OCI-M1 (cell line): ENCODE results near the gene ANXA10.
"Not testable (repeated sequence)": the region's sequence is repeated elsewhere in the genome, so short reads cannot be mapped to it uniquely, and the experiment has no call there.

Experiments used
- DNase-seq: peaks from one replicate; lab custom pipeline; 2025; lab: John Stamatoyannopoulos, UW

The ANXA10 gene

DNA sequence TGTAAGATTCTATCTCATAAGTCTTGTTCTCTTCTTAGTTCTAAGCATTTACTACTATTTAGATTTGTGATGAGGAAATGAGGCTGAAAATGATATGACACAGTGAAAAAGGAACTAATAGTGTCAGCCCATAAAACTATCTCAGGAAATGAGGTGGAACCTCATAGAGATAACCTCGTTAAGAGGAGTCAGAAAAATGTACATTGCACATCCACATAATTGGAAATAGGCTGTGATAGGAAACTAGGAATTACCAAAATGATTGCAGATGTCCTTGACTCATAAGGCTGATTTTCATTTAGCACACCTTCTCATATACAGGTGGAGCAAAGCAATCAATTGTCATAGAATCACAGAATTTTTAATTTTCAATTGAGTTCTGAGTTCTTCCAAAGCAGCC is 26.8 kb downstream of the ANXA10 start:
- DNase-seq = no peak

GRCh38 chr4:168119890-168120289 is 27.6 kb downstream of the ANXA10 start:
- no peak for DNase-seq

DNA sequence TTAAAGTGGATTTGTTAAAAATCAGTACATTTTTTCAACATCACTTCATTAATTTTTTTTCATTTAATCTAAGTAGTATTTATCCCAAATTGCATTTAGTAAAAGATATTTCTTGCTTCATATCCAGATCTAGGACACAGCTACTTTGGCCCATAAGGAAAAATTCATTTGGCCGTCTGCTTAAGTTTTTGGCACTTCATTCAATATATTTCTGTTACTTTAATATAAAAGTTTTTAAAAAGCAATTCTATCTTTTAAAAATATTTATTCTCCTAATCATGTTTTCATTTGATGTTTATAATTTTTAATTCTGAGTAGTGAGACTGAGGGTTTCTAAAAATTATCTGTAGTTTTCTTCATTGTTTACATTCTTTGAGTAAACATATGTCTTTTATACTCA is 28.5 kb downstream of the ANXA10 start:
- DNase-seq = no peak

GRCh38 chr4:168124008-168124641 is 31.8 kb downstream of the ANXA10 start:
- no peak for DNase-seq

- DNase-seq = no peak
These were observed 34.6 kb downstream of the ANXA10 start for GRCh38 chr4:168126952-168127351.

DNA sequence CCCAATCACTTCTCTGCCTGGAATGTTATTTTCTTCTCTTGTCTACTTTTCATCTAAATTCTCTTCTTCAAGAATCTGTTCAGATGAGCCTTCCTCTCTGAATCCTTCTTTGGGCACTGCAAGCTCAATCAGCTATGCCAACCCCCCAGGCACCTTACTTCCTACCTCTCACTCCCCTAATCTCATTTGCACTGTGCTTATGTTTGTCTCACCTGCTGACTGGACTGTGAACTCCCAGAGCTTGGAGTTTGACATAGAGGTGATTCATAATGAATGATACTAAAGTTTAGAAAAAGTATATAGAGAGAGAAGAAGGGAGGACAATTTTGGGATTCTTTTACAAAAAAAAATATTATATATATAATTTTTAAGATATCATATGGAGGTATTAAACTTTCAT is 36.3 kb downstream of the ANXA10 start:
- no peak for DNase-seq

DNA sequence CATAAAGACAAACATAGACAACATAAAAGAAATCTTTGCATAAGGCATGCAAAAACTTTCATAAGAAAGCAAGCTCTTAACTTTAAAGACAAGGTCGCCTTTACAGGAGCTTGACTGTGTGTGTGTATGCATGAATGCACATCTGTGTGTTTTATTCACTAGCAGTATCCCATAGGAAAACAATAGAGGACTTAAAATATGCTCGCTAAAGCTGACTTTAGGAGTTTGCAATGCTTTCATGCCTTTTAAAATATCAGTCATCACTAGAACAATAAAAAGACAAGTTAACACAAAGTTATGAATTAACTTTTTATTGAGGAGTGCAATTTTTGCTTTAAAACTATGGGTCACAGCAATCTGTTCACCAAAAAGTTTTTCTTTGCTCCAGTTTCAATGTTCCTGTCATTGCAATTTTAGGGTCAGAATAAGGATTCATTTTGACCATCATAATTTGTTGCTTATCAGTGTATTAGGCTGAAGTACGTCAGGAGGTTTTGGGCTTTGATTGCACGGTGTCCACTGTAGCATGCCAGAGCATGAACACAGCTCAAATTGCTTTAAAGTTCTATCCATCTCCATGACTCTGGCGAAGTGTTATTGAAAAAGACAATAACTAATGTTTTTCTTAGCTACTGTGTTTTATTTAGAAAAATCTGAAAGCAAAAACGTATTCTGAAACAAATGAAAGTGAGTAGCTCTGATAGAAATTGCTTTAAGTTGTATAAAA is 36.9 kb downstream of the ANXA10 start:
- DNase-seq = no peak

- no peak for DNase-seq
These were observed 37.5 kb downstream of the ANXA10 start for GRCh38 chr4:168129802-168130201.

- DNase-seq = no peak
These were observed 38.9 kb downstream of the ANXA10 start for GRCh38 chr4:168131196-168131595.

DNA sequence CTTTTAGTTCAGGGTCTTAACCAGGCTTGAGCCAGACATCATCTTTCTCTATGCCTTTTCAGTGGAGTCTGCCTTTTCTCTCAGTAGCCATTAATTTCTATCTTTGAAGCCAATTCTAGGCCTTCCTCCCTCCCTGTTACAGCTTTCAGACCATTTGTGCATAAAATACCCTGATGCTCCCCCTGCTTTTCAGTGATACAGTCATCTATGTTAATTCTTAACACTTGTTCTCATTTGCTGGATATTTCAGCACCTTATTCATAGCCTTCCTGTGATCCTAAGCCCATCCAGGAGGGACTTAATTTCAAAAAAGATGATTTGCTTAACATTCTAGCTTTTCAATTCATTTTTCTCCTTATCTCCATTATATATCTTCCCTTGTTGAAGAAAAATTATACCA is 42.3 kb downstream of the ANXA10 start:
- DNase-seq = no peak

GRCh38 chr4:168135860-168136259 is 43.5 kb downstream of the ANXA10 start:
- not testable (repeated sequence) for DNase-seq

DNA sequence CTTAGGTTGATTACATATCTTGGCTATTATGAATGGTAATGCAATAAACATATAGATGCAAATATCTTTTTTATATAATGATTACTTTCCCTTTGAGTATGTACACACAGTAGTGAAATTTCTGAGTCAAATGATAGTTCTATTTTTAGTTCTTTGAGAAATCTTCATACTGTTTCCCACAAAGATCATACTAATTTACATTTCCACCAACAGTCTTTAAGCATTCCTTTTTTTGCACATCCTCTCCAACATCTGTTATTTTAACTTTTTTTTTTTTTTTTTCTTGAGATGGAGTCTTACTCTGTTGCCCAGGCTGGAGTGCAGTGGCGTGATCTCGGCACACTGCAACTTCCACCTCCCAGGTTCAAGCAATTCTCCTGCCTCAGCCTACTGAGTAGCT is 45.4 kb downstream of the ANXA10 start:
- DNase-seq = not testable (repeated sequence)

DNA sequence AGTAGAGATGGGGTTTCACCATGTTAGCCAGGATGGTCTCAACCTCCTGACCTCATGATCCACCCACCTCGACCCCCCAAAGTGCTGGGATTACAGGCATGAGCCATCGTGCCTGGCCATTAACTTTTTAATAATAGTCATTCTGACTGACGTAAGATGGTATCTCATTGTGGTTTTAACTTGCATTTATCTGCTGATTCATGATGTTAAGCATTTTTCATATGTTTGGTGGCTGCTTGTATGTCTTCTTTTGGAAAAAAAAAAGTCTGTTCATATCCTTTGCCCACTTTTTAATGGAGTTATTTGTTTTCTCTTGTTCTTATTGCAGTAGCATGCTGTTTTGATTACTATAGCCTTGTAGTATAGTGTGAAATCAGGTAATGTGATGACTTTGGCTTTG is 45.8 kb downstream of the ANXA10 start:
- DNase-seq = no peak

DNA sequence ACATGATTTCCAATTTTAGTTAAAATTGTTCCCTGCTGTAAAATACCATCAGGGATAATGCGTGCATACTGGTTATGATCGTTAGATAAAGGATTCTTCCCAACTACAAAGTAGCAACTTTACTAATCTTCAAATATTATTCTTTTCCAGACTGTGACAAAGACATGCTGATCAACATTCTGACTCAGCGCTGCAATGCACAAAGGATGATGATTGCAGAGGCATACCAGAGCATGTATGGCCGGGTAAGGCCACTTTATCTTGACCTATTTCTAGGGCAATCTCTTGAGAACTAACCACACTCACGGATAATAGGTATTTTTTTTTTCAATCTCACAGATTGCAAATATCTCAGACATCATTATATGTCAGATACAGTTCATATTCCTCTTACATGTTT is 47.0 kb downstream of the ANXA10 start:
- no peak for DNase-seq

DNA sequence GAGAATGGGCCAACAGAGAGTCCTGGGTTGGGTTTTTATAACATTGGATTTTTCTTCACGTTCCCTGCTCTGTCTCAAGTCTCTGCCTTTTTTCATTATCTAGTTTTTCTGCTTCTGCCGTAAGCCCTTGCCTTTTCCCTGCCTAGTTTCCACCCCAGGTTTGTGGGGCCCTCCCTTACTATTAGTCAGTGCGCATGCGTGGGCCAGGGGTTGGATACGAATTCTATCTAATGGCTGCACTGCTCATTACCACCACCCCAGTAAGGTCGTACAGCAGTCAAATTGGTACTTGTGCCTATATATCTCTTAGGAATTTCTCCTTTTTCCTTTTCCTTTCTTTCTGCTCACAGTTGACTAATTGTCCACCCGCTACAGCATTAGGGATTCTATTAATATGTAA is 49.4 kb downstream of the ANXA10 start:
- DNase-seq = no peak

DNA sequence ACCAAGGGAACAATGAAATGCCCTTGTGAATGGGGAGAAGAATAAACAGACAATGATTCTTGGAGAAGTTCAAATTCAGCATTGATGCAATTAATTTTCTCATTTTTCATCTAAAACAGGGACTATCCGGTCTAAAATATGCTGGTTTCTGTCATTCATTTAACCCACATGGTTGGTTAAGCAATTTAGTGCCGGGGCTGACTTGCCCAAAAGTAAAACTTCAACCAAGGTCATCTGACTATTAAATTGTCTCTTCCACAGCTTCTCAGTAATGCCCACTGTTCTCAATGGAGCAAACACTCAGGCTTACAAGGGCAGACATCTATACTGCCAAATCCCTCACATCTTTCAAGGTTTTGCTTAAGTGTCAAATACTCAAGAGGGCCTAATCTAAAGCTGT is 51.3 kb downstream of the ANXA10 start:
- no peak for DNase-seq

GRCh38 chr4:168150420-168151050 is 58.2 kb downstream of the ANXA10 start:
- peak; percentile 49 for DNase-seq

GRCh38 chr4:168151327-168151726 is 59.0 kb downstream of the ANXA10 start:
- no peak for DNase-seq

- DNase-seq = peak; percentile 26
These were observed 60.6 kb downstream of the ANXA10 start for GRCh38 chr4:168152837-168153500.

DNA sequence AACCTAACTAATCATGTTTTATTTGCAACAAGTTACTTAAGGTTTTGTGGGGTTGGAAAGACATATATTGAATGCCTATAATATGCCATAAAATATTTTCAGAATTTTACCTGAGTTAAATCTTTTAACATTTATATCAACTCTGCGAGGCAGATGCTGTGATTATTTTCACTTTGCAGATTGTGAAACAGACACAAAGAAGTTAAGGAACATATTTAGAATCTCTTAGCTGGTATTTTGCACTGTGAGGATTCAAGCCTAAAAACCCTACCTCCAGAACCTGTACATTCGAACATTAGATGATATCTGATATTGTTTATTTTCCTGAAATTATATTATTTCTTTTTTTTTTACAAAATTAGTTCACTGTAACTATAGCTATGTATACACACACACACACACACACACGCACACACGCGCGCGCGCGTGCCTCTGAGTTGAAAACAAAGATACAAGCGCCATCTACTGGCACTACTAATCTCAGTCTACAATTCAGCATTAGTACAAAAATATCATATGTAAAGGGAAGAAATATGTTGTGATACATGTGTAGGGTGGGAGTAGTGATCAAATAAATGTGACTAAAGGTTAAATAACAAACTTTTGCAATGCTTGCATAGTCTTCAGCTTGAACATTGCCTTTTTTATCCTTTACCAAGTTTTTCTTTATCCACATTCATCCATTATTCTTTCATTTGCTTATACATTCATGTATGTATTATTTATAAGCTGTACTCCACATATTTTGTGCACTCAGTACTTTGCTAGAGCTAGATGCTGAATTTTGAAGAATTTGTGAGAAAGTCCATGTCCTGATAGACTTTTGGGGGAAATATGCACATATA is 61.5 kb downstream of the ANXA10 start:
- peak; percentile 88 for DNase-seq

- no peak for DNase-seq
These were observed 62.4 kb downstream of the ANXA10 start for GRCh38 chr4:168154546-168155277.
